WTC11 (cell line): ENCODE results near the gene SCOC.

Experiments used
- ARID4B ChIP-seq: sonication (generic); formaldehyde crosslinking; IDR thresholded peaks from 2 replicates; pipeline ENCODE4 v1.8.0; 2023; ENCODE audit warnings: missing genetic modification reagents, mild to moderate bottlenecking, borderline replicate concordance
- HMGA2 ChIP-seq: fragments of 250-450 bp; sonication (Bioruptor Pico); IDR thresholded peaks from 2 replicates; pipeline ENCODE4 v1.4.0; 2021; ENCODE audit warnings: mild to moderate bottlenecking, moderate library complexity
- JUN ChIP-seq: sonication (generic); formaldehyde crosslinking; IDR thresholded peaks from 2 replicates; pipeline ENCODE4 v1.8.0; 2023; ENCODE audit warnings: mild to moderate bottlenecking, missing genetic modification reagents
- PREB ChIP-seq: sonication (generic); formaldehyde crosslinking; IDR thresholded peaks from 2 replicates; pipeline ENCODE4 v1.8.1; 2022; ENCODE audit warnings: mild to moderate bottlenecking, missing genetic modification reagents, moderate library complexity, borderline replicate concordance
- SP1 ChIP-seq: sonication (generic); formaldehyde crosslinking; conservative IDR thresholded peaks from 2 replicates; pipeline ENCODE4 v1.8.1; 2022; ENCODE audit warnings: missing genetic modification reagents
- ZNF317 ChIP-seq: sonication (generic); formaldehyde crosslinking; IDR thresholded peaks from 2 replicates; pipeline ENCODE4 v1.8.1; 2023; ENCODE audit warnings: low read depth, mild to moderate bottlenecking, moderate library complexity, missing genetic modification reagents, borderline replicate concordance
- TF ChIP-seq, protein P1 (sequence below): sonication (generic); formaldehyde crosslinking; IDR thresholded peaks from 2 replicates; pipeline ENCODE4 v1.8.1; 2022; ENCODE audit warnings: low read depth, missing genetic modification reagents, borderline replicate concordance
- TF ChIP-seq, protein P2 (sequence below): fragments of 200-600 bp; IDR thresholded peaks from 2 replicates; pipeline ENCODE4 v1.8.0; 2022; ENCODE audit warnings: antibody characterized with exemption
- TF ChIP-seq, protein P3 (sequence below): sonication (generic); formaldehyde crosslinking; IDR thresholded peaks from 2 replicates; pipeline ENCODE4 v1.8.1; 2023; ENCODE audit warnings: mild to moderate bottlenecking, missing genetic modification reagents, borderline replicate concordance

DNA sequence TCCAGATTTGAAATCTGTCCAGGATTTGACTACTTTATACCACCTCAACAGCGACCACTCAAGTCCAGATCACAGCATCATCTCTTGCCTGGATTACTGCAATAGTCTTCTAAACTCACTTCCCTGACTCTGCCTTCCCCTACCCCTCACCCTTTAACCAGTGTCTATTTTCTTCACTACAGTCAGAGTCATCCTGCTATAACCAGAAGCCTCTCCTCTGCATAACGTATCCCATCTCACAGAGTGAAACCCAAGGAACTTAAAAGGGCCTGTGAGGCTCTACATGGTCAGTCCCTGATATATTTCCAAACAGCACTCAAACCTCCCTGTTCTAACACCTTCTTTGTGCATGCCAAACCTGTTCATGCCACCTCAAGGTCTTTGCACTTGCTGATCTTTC is 40.7 kb upstream of the SCOC start:
- TF ChIP-seq PREB (CRISPR knock-in tag) (no peak), ZNF317 (no peak), HMGA2 (no peak), SP1 (CRISPR knock-in tag) (no peak), JUN (no peak), ARID4B (no peak)
- TF ChIP-seq, protein P1, sequence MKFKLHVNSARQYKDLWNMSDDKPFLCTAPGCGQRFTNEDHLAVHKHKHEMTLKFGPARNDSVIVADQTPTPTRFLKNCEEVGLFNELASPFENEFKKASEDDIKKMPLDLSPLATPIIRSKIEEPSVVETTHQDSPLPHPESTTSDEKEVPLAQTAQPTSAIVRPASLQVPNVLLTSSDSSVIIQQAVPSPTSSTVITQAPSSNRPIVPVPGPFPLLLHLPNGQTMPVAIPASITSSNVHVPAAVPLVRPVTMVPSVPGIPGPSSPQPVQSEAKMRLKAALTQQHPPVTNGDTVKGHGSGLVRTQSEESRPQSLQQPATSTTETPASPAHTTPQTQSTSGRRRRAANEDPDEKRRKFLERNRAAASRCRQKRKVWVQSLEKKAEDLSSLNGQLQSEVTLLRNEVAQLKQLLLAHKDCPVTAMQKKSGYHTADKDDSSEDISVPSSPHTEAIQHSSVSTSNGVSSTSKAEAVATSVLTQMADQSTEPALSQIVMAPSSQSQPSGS (CRISPR knock-in tag) = no peak
- TF ChIP-seq, protein P2, sequence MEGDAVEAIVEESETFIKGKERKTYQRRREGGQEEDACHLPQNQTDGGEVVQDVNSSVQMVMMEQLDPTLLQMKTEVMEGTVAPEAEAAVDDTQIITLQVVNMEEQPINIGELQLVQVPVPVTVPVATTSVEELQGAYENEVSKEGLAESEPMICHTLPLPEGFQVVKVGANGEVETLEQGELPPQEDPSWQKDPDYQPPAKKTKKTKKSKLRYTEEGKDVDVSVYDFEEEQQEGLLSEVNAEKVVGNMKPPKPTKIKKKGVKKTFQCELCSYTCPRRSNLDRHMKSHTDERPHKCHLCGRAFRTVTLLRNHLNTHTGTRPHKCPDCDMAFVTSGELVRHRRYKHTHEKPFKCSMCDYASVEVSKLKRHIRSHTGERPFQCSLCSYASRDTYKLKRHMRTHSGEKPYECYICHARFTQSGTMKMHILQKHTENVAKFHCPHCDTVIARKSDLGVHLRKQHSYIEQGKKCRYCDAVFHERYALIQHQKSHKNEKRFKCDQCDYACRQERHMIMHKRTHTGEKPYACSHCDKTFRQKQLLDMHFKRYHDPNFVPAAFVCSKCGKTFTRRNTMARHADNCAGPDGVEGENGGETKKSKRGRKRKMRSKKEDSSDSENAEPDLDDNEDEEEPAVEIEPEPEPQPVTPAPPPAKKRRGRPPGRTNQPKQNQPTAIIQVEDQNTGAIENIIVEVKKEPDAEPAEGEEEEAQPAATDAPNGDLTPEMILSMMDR = no peak
- TF ChIP-seq, protein P3, sequence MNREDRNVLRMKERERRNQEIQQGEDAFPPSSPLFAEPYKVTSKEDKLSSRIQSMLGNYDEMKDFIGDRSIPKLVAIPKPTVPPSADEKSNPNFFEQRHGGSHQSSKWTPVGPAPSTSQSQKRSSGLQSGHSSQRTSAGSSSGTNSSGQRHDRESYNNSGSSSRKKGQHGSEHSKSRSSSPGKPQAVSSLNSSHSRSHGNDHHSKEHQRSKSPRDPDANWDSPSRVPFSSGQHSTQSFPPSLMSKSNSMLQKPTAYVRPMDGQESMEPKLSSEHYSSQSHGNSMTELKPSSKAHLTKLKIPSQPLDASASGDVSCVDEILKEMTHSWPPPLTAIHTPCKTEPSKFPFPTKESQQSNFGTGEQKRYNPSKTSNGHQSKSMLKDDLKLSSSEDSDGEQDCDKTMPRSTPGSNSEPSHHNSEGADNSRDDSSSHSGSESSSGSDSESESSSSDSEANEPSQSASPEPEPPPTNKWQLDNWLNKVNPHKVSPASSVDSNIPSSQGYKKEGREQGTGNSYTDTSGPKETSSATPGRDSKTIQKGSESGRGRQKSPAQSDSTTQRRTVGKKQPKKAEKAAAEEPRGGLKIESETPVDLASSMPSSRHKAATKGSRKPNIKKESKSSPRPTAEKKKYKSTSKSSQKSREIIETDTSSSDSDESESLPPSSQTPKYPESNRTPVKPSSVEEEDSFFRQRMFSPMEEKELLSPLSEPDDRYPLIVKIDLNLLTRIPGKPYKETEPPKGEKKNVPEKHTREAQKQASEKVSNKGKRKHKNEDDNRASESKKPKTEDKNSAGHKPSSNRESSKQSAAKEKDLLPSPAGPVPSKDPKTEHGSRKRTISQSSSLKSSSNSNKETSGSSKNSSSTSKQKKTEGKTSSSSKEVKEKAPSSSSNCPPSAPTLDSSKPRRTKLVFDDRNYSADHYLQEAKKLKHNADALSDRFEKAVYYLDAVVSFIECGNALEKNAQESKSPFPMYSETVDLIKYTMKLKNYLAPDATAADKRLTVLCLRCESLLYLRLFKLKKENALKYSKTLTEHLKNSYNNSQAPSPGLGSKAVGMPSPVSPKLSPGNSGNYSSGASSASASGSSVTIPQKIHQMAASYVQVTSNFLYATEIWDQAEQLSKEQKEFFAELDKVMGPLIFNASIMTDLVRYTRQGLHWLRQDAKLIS (CRISPR knock-in tag) = no peak
